GM18499 (cell line): Measurements from ENCODE around the gene ASS1.

ENCODE experiments used
- ATAC-seq: cut with Tn5 transposase; IDR thresholded peaks from one replicate; pipeline ENCODE4 v1.9.1; 2021; ENCODE audit warnings: moderate number of reproducible peaks; ENCODE audit not compliant: insufficient read depth, unreplicated experiment

The ASS1 gene

DNA sequence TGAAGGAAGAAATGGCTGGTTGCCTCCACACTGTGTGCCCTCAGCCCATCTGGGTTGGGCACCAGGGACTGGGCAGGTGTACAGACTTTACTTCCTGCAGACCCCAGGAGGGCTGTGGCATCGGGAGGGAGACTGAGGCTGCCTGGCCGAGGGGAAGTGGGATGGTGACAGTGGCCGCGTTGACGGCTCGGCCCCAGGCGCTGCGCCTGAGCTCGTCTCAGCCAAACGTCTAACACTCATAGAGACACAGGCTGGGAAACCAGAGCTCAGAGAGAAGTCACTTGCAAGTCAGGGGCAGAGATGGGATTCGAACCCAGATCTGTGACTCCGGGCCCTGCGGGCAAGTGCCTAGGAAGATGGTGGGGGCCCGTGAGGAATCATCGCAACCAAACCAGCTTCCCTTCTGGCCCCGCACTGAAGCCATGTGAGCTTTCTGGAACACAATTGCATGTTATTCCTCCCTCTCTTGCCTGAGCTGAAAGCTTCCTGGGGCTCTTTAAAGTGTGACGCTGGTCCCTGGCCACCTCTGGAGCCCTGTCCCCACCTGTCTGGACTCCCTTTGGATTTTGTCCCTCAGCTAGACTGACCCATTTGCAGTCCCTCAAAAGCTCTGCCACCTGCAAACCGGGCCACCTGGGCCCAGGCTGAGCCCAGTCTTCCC is 81.6 kb downstream of the ASS1 start:
- ATAC-seq = no peak

GRCh38 chr9:130526854-130527650 is 82.3 kb downstream of the ASS1 start:
- ATAC-seq = no peak

- no peak for ATAC-seq
Measured at GRCh38 chr9:130527651-130528310, 83.0 kb downstream of the ASS1 start.

DNA sequence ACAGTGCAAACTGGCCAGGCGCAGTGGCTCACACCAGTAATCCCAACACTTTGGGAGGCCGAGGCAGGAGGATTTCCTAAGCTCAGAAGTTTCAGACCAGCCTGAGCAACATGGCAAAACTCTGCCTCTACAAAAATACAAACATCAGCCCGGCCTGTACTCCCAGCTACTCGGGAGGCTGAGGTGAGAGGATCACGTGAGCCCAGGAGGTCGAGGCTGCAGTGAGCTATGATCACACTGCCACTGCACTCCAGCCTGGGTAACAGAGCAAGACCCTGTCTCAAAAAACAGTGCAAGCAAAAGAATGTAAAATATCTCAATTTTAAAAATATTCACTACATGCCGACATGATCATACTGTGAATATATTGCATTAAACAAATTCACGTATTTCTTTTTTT is 83.9 kb downstream of the ASS1 start:
- ATAC-seq = no peak

DNA sequence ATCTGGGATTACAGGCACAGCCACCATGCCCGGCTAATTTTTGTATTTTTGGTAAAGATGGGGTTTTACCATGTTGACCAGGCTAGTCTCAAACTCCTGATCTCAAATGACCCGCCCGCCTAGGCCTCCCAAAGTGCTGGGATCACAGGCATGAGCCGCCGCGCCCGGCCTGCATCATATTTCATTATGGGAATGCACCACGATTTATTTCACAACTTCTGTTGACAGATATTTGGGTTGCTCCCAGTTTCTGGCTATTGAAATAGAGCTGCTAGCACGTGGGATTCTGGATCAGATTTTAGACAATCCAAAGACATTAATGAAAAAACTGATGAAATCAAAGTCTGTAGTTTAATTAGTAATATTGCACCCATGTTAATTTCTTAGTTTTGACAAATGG is 86.2 kb downstream of the ASS1 start:
- no peak for ATAC-seq

- no peak for ATAC-seq
Measured at GRCh38 chr9:130531670-130532069, 86.9 kb downstream of the ASS1 start.

GRCh38 chr9:130532426-130533080 is 87.8 kb downstream of the ASS1 start:
- ATAC-seq = no peak

DNA sequence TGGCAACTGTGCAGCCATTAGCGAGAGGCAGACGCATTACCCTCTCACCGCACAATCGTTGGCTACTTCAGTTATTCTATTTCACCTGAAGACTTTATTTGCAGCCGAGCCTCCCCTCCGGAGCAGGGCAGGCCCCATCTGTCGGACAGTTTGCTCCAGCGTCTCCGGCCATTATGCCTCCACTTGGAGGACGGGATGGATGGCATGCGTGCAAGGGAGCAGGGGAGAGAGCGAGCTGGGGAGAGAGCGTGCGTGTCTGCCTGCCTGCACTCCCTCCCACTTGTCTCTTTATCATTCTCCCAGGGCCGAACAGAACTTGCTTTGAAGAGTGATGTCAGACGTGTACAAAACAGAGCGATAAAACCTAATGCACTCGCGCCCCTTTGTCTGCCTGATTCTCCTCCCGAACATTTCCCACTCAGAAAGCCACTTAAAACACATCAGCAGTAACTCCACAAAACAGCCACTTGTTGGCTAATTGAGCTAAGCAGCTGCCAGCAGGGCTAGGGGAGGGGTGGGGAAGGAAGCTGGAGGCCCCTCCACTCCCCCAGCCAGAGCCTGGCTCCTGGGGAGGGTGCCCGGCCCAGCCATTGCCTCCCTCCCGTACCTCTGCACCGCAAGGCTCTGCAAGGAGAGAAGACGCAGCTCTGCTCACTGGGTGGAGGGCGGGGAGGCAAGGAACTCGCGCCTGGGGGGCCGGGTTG is 91.2 kb downstream of the ASS1 start:
- ATAC-seq = no peak

DNA sequence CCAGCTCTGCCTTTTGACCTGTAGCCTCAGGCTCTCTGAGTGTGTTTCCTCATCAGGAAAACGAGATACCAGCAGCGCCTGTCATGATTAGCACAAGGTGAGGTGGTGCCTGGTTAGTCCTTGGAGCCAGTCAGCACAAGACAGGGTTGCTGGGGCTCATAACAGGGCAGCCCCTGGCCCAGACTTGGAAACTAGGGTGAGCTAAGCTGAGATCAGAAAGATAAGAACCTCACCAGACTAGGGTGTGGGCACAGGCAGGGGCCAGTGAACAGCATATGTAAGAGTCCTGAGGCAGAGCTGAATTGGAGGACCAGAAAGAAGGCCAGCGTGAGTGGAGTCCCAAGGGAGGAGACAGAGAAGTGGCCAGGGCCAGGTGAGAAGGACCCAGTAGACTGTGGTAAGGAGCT is 91.9 kb downstream of the ASS1 start:
- no peak for ATAC-seq

- no peak for ATAC-seq
Measured at GRCh38 chr9:130537346-130538050, 92.7 kb downstream of the ASS1 start.

DNA sequence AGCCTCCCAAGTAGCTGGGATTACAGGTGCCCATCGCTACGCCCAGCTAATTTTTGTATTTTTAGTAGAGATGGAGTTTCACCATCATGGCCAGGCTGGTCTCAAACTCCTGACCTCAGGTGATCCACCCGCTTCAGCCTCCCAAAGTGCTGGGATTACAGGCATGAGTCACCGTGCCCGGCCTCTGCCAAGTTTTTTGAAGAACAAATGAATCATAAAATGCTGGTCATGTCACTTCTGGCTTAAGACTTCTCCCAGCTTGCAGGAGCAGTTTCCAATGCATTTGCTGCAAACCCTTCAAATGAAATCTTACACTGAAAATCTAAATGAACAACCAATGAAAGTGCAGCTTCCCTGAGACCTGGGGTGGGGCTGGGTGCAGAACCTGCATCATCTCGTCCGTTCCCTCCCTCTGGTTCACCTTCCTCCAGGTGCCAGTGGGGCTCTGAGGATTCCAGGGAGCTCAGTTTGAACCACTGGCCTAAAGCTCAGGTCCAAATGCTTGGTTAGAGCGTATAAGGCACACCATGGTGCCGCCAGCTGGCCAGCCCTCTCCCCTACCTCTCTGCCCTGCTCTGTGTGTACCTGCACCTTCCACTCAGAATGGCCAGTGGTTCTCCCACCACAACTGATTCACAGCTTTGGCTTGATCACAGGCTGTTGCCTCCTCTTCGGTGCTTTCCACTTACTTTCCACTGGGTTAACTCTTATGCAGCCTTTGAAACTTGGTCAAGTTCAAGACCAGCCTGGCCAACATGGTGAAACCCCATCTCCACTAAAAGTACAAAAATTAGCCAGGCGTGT is 94.9 kb downstream of the ASS1 start:
- no peak for ATAC-seq

- no peak for ATAC-seq
Measured at GRCh38 chr9:130541533-130541932, 96.8 kb downstream of the ASS1 start.

DNA sequence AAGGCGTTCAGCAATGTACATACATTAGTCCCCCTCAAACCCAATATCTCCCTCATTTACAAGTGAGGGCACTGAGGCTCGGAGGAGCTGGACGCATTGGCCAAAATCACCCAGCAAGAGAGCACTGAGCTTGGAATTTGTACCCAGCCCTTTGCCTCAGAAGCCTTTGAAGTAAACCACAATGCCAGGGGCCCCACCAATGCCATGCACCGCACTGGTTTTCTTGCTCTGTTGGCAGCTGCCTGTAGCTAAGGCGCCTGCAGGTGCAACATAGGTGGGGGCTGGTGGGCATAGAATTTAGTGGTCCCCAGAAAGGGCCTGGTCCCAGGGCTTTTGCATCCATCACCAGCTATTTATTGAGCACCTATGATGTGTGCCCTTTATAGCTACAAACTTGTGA is 97.3 kb downstream of the ASS1 start:
- ATAC-seq = no peak

- ATAC-seq = no peak
Measured at GRCh38 chr9:130542457-130543228, 97.9 kb downstream of the ASS1 start.

DNA sequence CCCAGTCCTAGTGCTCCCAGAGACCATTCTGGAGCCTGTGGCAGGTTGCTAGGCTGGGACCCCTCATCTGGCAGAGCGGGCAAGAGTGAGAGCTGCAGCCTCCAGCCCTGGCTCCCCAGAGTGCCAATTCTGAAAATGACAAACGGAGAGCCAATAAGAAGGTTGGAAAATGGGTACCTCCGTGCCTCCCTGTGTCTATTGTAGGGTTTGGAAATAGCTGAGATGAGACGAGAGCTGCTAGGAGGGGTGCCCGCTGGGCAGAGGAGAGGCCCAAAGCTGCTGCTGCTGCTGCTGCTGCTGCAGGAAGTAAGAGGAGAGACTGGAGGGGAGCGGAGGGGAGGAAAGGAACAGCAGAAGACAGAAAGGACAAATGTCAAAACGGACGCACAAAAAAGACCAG is 98.6 kb downstream of the ASS1 start:
- no peak for ATAC-seq

DNA sequence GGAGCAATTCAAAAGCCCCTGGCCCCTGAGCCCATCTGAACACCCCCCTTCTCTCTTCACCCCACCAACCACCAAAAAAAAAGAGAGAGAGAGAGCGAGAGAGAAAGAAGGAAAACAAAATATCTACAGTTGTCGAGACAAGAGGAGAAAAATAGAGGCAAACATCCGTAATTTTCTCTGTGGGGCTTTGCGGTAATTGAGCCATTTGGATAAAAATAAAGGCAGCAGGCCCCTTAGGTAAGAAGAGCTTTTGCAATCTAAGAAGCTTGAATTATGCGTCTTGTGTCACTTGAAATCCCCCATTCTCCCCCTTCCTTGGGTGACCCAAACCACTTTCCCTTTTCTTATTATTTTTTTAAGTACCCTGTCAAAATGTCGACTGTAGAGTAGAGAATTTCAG is 99.1 kb downstream of the ASS1 start:
- no peak for ATAC-seq

GRCh38 chr9:130544364-130544763 is 99.6 kb downstream of the ASS1 start:
- ATAC-seq = no peak

GRCh38 chr9:130548103-130548502 is 103.3 kb downstream of the ASS1 start:
- no peak for ATAC-seq
